ENCODE data around the gene INTS14.
"Not testable (repeated sequence)": the region's sequence is repeated elsewhere in the genome, so short reads cannot be mapped to it uniquely, and the experiment has no call there.

Gene INTS14

GRCh38 chr15:65630760-65631159, 19.8 kb upstream of the INTS14 start:
- DNase-seq, result no peak

DNA sequence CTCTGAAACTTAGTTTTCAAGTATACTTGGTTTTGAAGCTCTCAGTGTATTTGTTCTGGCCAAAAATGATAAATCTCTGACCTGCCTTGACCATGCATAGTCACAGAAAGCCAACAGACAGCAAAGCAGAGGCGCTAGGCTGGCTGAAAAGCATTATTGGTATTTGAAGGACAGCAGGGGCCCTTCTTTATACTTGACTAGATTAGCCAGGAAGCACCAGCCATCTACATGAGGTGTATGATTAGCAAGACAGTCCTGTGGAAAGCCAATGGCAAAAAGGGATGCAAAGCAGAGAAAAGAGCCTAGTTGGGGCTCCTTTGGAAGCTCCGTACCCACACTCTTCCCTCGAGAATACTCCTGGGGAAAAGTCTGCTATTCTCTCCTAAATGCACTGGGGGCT, 18.6 kb upstream of the INTS14 start:
- DNase-seq, result no peak

DNA sequence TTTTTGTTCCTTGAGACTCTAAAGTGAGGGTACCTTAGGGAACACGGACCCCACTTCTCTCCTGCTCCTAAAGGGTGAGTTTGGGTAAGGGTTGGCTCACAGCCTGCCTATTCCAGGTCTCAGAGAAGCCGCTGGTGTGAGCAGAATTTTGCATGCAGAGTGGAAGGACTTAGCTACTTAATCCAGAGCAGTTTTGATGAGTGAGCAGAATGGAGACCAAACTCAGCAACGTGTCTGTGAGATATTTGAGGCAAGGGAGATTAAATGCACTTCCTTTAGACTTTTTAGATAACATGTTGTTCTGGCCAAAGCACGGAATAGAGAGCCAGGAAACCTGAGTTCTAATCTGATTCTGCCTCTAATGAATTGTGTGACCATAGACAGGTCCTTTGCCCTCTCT, 15.9 kb upstream of the INTS14 start:
- no peak for DNase-seq

GRCh38 chr15:65623103-65623502, 12.2 kb upstream of the INTS14 start:
- DNase-seq, result no peak

DNA sequence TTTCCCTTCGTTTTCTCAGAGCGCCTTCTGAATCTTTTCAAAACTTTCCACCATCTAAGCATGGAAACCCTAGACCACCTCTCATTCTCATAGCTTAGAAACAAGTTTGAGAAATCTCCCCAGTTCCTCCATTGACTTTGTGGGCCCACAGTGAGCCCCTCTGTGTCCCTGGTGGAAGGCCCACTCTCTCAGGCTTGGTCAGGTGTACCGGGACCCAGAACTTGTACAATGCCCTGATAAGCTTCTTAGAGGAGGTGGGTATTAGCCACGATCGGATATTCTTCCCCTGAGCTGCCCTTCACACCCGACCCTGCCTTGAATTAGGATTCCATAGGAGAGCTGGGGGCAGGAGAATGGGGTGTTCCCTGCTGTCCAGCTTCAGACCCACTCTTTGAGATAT, 10.7 kb upstream of the INTS14 start, which contains the start of gene SLC24A1:
Gene SLC24A1, plus strand, starts transcription at position 301 of the 400 bp plus-strand sequence. CDS start 2,143 bp downstream, outside the sequence.
- DNase-seq, result no peak

- DNase-seq, result no peak
These were observed 9.9 kb upstream of the INTS14 start for GRCh38 chr15:65620833-65621232.

- DNase-seq, result no peak
These were observed 8.8 kb upstream of the INTS14 start for GRCh38 chr15:65619626-65620290.

- no peak for DNase-seq
These were observed 7.7 kb upstream of the INTS14 start for GRCh38 chr15:65618560-65619109.

DNA sequence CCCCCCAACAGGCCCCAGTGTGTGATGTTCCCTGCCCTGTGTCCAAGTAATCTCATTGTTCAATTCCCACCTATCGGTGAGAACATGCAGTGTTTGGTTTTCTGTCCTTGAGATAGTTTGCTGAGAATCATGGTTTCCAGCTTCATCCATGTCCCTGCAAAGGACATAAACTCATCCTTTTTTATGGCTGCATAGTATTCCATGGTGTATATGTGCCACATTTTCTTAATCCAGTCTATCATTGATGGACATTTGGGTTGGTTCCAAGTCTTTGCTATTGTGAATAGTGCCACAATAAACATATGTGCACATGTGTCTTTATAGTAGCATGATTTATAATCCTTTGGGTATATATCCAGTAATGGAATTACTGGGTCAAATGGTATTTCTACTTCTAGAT, 5.0 kb upstream of the INTS14 start:
- not testable (repeated sequence) for DNase-seq

- DNase-seq, result no peak
These were observed 2.2 kb upstream of the INTS14 start for GRCh38 chr15:65612949-65613744.

- no peak for DNase-seq
These were observed 1.6 kb upstream of the INTS14 start for GRCh38 chr15:65612616-65612946.

- no peak for DNase-seq
These were observed 1.1 kb upstream of the INTS14 start for GRCh38 chr15:65611888-65612615.

DNA sequence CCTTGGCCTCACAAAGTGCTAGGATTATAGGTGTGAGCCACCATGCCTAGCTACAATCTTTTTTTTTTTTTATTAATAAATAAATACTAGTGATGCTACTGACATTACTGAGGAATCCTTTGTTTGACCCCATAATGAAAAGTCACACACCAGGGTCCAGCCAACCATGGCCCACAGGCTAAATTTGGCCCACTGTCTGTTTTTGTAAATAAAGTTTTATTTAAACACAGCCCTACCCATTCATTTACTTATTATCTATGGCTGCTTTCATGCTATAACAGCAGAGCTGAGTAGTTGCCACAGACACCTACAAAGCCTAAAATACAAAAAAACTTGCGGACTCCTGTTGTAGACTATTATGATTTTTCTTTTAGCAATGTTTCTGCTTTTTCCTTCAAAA, 7.4 kb downstream of the INTS14 start:
- DNase-seq, result no peak

DNA sequence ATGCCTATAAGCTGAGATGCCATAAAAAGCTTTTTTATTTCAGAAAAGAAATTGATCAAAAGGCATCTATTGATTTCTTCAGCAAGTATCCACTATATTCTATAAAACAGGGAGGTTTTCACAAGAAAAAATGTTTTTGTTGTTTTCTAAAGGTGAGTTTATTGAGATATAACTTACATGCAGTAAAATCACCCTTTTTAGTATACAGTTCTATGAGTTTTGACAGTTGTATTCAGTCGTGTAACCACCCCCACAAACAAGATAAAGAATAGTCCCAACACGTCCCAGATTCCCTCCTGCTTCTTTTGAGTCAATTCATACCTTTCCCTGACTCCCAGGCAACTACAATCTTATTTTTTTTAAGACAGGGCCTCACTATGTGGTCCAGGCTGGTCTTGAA, 7.8 kb downstream of the INTS14 start:
- DNase-seq, result no peak

DNA sequence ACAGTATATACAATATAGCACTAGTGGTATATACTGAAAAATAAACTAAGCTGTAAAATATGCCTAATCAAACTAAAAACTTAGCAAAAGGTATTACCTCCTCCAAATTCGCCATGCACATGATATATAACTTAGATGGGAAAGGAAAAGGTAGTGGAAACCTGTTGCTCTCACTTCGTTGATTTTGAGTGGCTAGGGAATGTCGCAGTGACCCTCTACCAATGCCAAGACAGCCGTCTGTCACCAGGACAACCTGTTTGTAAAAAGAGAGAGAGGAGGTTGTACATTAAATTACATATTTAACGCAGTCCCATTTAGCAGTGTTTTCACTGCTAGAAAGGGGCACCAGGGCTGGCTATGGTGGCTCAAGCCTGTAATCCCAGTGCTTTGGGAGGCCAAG, 11.3 kb downstream of the INTS14 start:
- DNase-seq, result no peak

DNA sequence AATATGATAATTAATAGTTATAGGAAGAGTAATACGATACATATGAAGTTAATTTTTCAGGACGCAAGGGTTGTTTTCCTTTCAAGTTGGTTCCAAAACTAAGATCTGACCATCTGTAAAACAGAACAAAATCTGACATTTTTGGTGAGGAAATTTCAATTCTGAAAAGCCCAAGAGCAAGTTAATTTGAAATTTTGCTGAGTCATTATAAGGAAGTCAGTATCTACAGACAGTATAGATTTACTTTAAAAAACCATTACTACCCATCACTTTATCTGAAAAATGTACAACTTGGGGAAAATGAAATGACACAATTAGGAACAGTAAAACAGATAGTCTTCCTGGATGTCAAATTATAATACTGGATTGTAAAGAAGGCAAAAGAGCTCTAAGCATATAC, 12.5 kb downstream of the INTS14 start:
- no peak for DNase-seq

DNA sequence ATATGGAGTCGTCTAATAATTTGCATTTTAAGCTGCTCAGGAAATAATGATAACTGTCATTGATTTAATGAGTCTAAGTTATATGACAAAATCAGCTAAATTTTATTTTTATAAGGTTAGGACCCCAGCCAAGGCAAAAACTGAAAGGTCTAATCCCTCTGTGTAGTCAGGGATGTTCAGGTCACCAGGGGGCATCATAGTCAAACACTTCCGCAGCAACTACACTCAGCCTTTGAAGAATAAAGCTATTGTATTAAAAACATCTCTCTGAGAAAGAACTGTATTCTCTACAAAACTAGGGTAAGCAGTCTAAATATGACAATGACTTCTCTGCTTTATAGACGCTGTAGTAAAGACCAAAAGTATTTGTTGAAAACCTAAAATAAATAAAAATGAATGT, 15.0 kb downstream of the INTS14 start:
- no peak for DNase-seq

DNA sequence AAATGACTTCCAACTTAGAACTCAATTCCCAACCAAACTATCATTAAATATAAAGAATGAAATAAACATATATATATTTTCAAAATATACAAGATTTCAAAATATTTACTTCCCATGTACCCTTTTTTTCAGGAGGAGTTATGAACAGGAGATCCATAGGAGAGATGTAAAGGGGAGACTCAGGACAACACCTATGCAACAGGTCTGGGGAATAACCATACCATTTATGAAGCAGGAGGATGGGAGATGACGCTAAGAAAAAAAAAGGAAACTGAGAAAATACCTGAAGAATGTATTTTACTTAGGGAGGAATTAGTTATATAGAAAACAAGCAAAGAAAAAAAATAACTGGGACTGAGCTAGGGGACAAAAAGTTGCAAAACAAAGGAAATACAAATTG, 23.8 kb downstream of the INTS14 start:
- DNase-seq, result no peak

GRCh38 chr15:65584241-65584640, 26.7 kb downstream of the INTS14 start:
- no peak for DNase-seq

DNA sequence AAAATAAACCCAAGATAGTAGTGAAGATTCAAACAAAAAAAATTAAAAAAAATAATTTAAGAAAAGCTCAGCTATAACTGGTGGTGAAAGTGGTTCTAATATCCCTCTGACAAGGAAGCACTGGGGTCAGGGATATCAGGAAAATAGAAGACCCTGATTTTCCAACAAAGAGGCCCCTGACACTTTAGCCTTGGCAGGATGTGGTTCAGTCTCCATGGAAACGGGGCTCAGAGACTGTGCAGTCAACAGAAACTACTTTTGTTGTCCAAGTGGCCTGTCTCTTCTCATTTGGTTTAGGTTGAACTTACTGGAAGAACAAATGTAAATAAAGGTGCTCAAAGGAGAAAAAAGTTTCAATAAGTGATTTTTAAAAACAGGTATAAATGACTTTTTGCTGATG, 27.2 kb downstream of the INTS14 start:
- no peak for DNase-seq

DNA sequence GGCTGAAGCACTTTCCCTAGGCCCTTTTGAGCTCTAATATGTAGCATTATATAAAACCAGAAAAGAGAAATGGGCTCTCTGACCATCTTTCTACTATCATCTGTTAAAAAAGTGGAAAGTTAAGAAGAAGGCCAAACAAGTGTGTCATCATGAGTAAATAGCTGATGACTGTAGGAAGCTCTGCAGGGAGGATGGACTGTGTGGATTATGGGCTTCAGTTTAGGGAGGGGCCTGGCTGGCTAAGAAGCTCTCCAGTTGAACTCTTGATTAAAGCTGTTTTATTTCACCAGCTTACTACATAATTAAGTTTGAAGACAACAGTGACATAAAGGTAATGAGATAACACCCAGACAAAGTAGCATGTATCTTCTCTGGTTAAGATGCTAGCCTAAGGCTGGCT, 30.6 kb downstream of the INTS14 start:
- no peak for DNase-seq

GRCh38 chr15:65579762-65580161, 31.2 kb downstream of the INTS14 start:
- DNase-seq, result no peak

- no peak for DNase-seq
These were observed 31.8 kb downstream of the INTS14 start for GRCh38 chr15:65578904-65579728.
